BJ (cell line): ENCODE data around the gene SMARCB1. TPM values are rescaled to one million over a fixed set of nuclear protein-coding genes. Genes with fewer than 3 reads are reported as not detected.

ENCODE experiments used
- CTCF ChIA-PET: fragments of 350-600 bp; formaldehyde crosslinking; extraction: SDS; loops from one replicate; lab custom pipeline; 2021; ENCODE audit warnings: antibody characterized with exemption, inconsistent platforms; lab: Yijun Ruan, JAX
- POLR2A ChIA-PET: fragments of 300-600 bp; sonication (Branson Sonifier 250); formaldehyde crosslinking; extraction: SDS; loops from one replicate; lab custom pipeline; 2021; ENCODE audit warnings: antibody characterized with exemption; lab: Charles Lee
- DNase-seq: peaks from one replicate; pipeline ENCODE4 v3.0.0-alpha.2; 2011; ENCODE audit warnings: low read depth
- H3K27me3 ChIP-seq: 2 replicates; pipeline ENCODE4 v1.6.0; 2011; ENCODE audit warnings: low read length; ENCODE audit not compliant: control insufficient read depth, insufficient read depth
- H3K36me3 ChIP-seq: 2 replicates; pipeline ENCODE4 v1.5.1; 2011; ENCODE audit warnings: low read length; ENCODE audit not compliant: control insufficient read depth, insufficient read depth
- H3K4me3 ChIP-seq: 2 replicates; pipeline ENCODE4 v1.5.1; 2011; ENCODE audit warnings: low read depth, mild to moderate bottlenecking, control low read depth, low read length
- CTCF ChIP-seq: IDR thresholded peaks from 2 replicates; pipeline ENCODE4 v1.5.1; 2011; ENCODE audit warnings: low read depth, mild to moderate bottlenecking, control low read depth, inconsistent platforms, low read length, moderate library complexity; ENCODE audit not compliant: insufficient read depth
- polyA plus RNA-seq: library from polyadenylated mRNA; depleted of rRNA; stranded (reverse); fragments of >200 nt; gene quantifications from 2 replicates; pipeline ENCODE4 v1.2.3, GENCODE V29; 2011; rRNA removed
- small RNA-seq: library from RNA; depleted of rRNA; stranded (forward); fragments of <200 nt; gene quantifications from one replicate; pipeline ENCODE3, GENCODE V24; 2012; ENCODE audit warnings: low replicate concordance, low read depth; ENCODE audit not compliant: insufficient read length

SMARCB1 gene
- polyA plus RNA-seq, 1 experiment: 174 TPM

DNA sequence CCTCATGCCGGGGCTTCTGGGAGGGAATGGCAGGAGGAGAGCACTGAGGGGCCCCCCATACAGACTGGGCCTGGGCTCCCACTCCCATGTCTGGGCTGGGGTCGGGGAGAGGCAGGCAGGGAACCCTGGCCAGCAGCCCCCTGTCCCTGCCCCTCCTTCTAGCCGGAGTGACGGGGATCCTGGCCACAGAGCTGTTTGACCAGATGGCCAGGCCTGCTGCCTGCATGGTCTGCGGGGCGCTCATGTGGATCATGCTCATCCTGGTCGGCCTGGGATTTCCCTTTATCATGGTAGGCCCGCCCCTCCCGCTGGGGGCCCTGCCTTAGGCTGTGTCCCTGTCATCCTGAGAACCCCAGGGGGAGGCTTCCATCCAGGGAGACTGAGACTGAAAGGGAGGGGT lies 97.4 kb downstream of the SMARCB1 start:
- no peak for DNase-seq
- CTCF ChIA-PET: interaction anchor here (2.9 kb wide), 1 partner anchor 10 kb away, joined by 9 read pairs; the partner anchor contains the start of gene MIF
- POLR2A ChIA-PET: no interaction called here
- Histone ChIP-seq H3K27me3 (no peaks in the 10 kb centered on the region), H3K4me3 (no peak overlapping the region), H3K36me3 (peaks cover 4% of the 10 kb centered on the region)
- TF ChIP-seq CTCF: no peak

Small RNAs within 50 kb of the gene (small RNA-seq; reads per million reads assigned to genes)
- gene RN7SL268P: not detected

Other genes with a start within 250 kb of the SMARCB1 start
- not detected in 2 replicates for gene IGLL1, start 206.7 kb upstream of the SMARCB1 start, polyA plus RNA-seq
- not detected in 2 replicates for gene DRICH1, start 154.6 kb upstream of the SMARCB1 start, polyA plus RNA-seq
- gene RGL4, start 96.0 kb upstream of the SMARCB1 start, polyA plus RNA-seq: not detected in 2 replicates
- 1.4 TPM in 2 replicates for gene ZNF70, start 35.9 kb upstream of the SMARCB1 start, polyA plus RNA-seq
- gene VPREB3, start 32.5 kb upstream of the SMARCB1 start, polyA plus RNA-seq: 0.21 TPM in 1 of 2 replicates, not detected in the other
- 2.6 and 4.0 TPM in 2 replicates for gene C22orf15, start 24.0 kb upstream of the SMARCB1 start, polyA plus RNA-seq
- gene CHCHD10, start 19.0 kb upstream of the SMARCB1 start, polyA plus RNA-seq: 22.1 and 22.5 TPM in 2 replicates
- 14.5 and 38.1 TPM in 2 replicates for gene MMP11, start 14.1 kb upstream of the SMARCB1 start, polyA plus RNA-seq
- 0.47 and 0.71 TPM in 2 replicates for gene DERL3, start 52.0 kb downstream of the SMARCB1 start, polyA plus RNA-seq
- gene SLC2A11, start 70.9 kb downstream of the SMARCB1 start, polyA plus RNA-seq: 9.6 and 14.7 TPM in 2 replicates
- 202 and 246 TPM in 2 replicates for gene MIF, start 107.4 kb downstream of the SMARCB1 start, polyA plus RNA-seq
- 3.6 and 5.9 TPM in 2 replicates for gene GSTT2B, start 174.2 kb downstream of the SMARCB1 start, polyA plus RNA-seq
- 0.06 TPM in 1 of 2 replicates, not detected in the other for gene DDTL, start 179.9 kb downstream of the SMARCB1 start, polyA plus RNA-seq
- gene DDT, start 187.5 kb downstream of the SMARCB1 start, polyA plus RNA-seq: 79.5 and 87.3 TPM in 2 replicates
- gene GSTT2, start 193.2 kb downstream of the SMARCB1 start, polyA plus RNA-seq: 0.16 and 0.23 TPM in 2 replicates
- gene GSTT4, start 218.5 kb downstream of the SMARCB1 start, polyA plus RNA-seq: not detected in 2 replicates
- 7.0 and 7.2 TPM in 2 replicates for gene CABIN1, start 224.3 kb downstream of the SMARCB1 start, polyA plus RNA-seq